ENCODE measurements around the gene ARRDC2. TPM values are rescaled to one million over a fixed set of nuclear protein-coding genes. Genes with fewer than 3 reads are reported as not detected.

The ARRDC2 gene
- total and polyA plus RNA-seq, 9 of the 15 experiments (the other 6 are each of a cell fraction or from before 2014, with no cell fraction given) = 1.9 to 27.4 (median 15.2) TPM

GRCh38 chr19:17997969-17998826 lies 9.8 kb upstream of the ARRDC2 start (continued):
- TF ChIP-seq, protein P1, sequence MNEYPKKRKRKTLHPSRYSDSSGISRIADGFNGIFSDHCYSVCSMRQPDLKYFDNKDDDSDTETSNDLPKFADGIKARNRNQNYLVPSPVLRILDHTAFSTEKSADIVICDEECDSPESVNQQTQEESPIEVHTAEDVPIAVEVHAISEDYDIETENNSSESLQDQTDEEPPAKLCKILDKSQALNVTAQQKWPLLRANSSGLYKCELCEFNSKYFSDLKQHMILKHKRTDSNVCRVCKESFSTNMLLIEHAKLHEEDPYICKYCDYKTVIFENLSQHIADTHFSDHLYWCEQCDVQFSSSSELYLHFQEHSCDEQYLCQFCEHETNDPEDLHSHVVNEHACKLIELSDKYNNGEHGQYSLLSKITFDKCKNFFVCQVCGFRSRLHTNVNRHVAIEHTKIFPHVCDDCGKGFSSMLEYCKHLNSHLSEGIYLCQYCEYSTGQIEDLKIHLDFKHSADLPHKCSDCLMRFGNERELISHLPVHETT (CRISPR knock-in tag; conservative IDR thresholded peaks at IDR 0.05 in 1 of 2, IDR thresholded peaks at IDR 0.05 in 1 of 2) = no peak
- TF ChIP-seq MAZ (CRISPR knock-in tag; conservative IDR thresholded peaks at IDR 0.05 in 1 of 2, IDR thresholded peaks at IDR 0.05 in 1 of 2) = peak in 1 of 2 experiments; percentile 59; a peak in 1 of 4 replicates
- TF ChIP-seq NR2F6 (CRISPR knock-in tag; IDR thresholded peaks at IDR 0.05) = no peak
- TF ChIP-seq E2F6 (IDR thresholded peaks at IDR 0.05; ENCODE audit: borderline replicate concordance in 1 of 2, extremely low read depth in 1 of 2, insufficient read depth in 1 of 2, insufficient read length in 1 of 2, low read depth in 1 of 2, low read length in 1 of 2, poor library complexity in 1 of 2, severe bottlenecking in 1 of 2) = peak in 1 of 2 experiments; percentile 62
- TF ChIP-seq, protein P2, sequence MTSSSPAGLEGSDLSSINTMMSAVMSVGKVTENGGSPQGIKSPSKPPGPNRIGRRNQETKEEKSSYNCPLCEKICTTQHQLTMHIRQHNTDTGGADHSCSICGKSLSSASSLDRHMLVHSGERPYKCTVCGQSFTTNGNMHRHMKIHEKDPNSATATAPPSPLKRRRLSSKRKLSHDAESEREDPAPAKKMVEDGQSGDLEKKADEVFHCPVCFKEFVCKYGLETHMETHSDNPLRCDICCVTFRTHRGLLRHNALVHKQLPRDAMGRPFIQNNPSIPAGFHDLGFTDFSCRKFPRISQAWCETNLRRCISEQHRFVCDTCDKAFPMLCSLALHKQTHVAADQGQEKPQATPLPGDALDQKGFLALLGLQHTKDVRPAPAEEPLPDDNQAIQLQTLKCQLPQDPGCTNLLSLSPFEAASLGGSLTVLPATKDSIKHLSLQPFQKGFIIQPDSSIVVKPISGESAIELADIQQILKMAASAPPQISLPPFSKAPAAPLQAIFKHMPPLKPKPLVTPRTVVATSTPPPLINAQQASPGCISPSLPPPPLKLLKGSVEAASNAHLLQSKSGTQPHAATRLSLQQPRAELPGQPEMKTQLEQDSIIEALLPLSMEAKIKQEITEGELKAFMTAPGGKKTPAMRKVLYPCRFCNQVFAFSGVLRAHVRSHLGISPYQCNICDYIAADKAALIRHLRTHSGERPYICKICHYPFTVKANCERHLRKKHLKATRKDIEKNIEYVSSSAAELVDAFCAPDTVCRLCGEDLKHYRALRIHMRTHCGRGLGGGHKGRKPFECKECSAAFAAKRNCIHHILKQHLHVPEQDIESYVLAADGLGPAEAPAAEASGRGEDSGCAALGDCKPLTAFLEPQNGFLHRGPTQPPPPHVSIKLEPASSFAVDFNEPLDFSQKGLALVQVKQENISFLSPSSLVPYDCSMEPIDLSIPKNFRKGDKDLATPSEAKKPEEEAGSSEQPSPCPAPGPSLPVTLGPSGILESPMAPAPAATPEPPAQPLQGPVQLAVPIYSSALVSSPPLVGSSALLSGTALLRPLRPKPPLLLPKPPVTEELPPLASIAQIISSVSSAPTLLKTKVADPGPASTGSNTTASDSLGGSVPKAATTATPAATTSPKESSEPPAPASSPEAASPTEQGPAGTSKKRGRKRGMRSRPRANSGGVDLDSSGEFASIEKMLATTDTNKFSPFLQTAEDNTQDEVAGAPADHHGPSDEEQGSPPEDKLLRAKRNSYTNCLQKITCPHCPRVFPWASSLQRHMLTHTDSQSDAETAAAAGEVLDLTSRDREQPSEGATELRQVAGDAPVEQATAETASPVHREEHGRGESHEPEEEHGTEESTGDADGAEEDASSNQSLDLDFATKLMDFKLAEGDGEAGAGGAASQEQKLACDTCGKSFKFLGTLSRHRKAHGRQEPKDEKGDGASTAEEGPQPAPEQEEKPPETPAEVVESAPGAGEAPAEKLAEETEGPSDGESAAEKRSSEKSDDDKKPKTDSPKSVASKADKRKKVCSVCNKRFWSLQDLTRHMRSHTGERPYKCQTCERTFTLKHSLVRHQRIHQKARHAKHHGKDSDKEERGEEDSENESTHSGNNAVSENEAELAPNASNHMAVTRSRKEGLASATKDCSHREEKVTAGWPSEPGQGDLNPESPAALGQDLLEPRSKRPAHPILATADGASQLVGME (CRISPR knock-in tag; IDR thresholded peaks at IDR 0.05) = 0 out of 2 replicates have a peak, but pooled peaks have one; percentile 53
- peak; percentile 45 for TF ChIP-seq HMGN3 (IDR thresholded peaks at IDR 0.05; ENCODE audit: borderline replicate concordance, extremely low read depth, insufficient read length, low read depth, low read length)
- no peak for TF ChIP-seq ATF4 (CRISPR knock-in tag; IDR thresholded peaks at IDR 0.05)
- TF ChIP-seq PYGO2 (tag; IDR thresholded peaks at IDR 0.05) = no peak
- no peak for TF ChIP-seq MCM5 (IDR thresholded peaks at IDR 0.05; ENCODE audit: low read depth)
- TF ChIP-seq SMC3 (conservative IDR thresholded peaks at IDR 0.05; ENCODE audit: insufficient read depth, low read depth, low read length) = 0 out of 2 replicates have a peak, but pooled peaks have one; percentile 18
- TF ChIP-seq CREB3L1 (IDR thresholded peaks at IDR 0.05; ENCODE audit: borderline replicate concordance, low read depth) = no peak
- TF ChIP-seq ATF1 (CRISPR knock-in tag; IDR thresholded peaks at IDR 0.05) = no peak
- no peak for TF ChIP-seq ATF1 (tag; IDR thresholded peaks at IDR 0.05)
- TF ChIP-seq LCOR (CRISPR knock-in tag; IDR thresholded peaks at IDR 0.05) = peak; percentile 44; the same call in 1 of the 2 replicates
